ENCODE data around the gene RCOR3. TPM values are rescaled to one million over a fixed set of nuclear protein-coding genes. Genes with fewer than 3 reads are reported as not detected.

RCOR3 gene
- total RNA-seq, 4 donors from 2014 or later = 52.2 to 77.6 (median 72.1) TPM

DNA sequence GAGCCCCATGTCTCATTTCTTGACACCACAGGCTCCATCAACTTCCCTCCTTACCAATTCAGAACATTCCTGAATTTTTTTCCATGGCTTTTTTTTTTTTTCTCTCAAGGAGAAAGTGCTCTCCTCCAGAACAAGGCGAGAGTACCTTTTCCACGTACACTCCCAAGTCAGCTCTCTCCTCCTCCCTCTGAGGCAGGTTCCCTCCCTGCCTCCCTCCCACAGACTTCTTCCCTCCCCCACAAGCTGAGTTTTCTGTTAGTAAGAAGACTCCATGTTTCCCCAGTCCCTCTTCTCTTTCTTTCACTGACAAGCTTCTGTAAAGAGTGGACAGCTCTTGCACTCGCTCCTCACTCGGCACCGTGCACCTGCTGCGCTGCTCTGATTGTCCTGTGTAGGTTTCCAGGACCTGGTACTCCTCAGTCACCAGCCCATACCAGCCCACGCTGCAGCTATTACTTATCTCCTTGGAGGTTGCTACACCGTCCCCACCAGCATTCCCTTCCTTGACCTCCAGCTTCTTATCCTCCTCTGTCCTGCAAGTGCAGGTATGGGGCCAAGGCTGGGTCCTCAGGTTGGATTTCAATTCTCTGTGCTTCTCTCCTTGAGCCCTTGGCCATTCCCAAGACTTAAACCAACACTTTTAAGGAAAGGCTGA is 71.2 kb downstream of the RCOR3 start:
- WGBS, 2 donors (ENCODE audit: low coverage in 1 of 2) = 72 to 77% methylated on average over 3 to 8 of the region's 8 CpGs
- DNase-seq = no peak
- peaks cover 37 to 90% (median 73%) of the 10 kb centered on the region in 4 donors for H3K4me1 ChIP-seq
- H3K9me3 ChIP-seq = no peaks in the 10 kb centered on the region
- H3K27me3 ChIP-seq = no peaks in the 10 kb centered on the region
- TF ChIP-seq POLR2A (IDR thresholded peaks at IDR 0.05) = peak; percentile 0
- no peak for TF ChIP-seq CTCF (IDR thresholded peaks at IDR 0.05)
- no peak for TF ChIP-seq POLR2AphosphoS5 (IDR thresholded peaks at IDR 0.05)
- TF ChIP-seq EP300 (IDR thresholded peaks at IDR 0.05; ENCODE audit: low read depth) = no peak
- in situ Hi-C loops (cut with MboI; ENCODE audit: low pct_ligation_motif_present in 1 of 4, low pct_unique_long_range_greater_than_20kb in 1 of 4, low sequenced_read_pairs in 3 of 4) = no loop called here
- H3K27ac ChIP-seq = peak overlapping the region in 2 of 4 donors; percentile 93 to 95
- intact Hi-C loops (cut with DNase I; ENCODE audit: low total_unique reads) = no loop called here
- no peaks in the 10 kb centered on the region for H3K36me3 ChIP-seq
- no peak overlapping the region for H3K4me3 ChIP-seq

- H3K27ac ChIP-seq = peak overlapping the region in 1 of 4 donors; percentile 95
- intact Hi-C loops (cut with DNase I; ENCODE audit: low total_unique reads) (no loop called here), in situ Hi-C loops (cut with MboI; ENCODE audit: low pct_ligation_motif_present in 1 of 4, low pct_unique_long_range_greater_than_20kb in 1 of 4, low sequenced_read_pairs in 3 of 4) (no loop called here)
- TF ChIP-seq POLR2AphosphoS5 (IDR thresholded peaks at IDR 0.05) (no peak), POLR2A (IDR thresholded peaks at IDR 0.05) (no peak), EP300 (IDR thresholded peaks at IDR 0.05; ENCODE audit: low read depth) (no peak)
- 87 to 97% methylated on average over 3 of the region's 3 CpGs for WGBS, 2 donors (ENCODE audit: low coverage in 1 of 2)
- no peaks in the 10 kb centered on the region for H3K27me3 ChIP-seq
- no peak for DNase-seq
- H3K9me3 ChIP-seq = no peaks in the 10 kb centered on the region
- no peaks in the 10 kb centered on the region for H3K36me3 ChIP-seq
- H3K4me1 ChIP-seq = peaks cover 44 to 90% (median 75%) of the 10 kb centered on the region in 4 donors
- H3K4me3 ChIP-seq = no peak overlapping the region
These were observed 72.0 kb downstream of the RCOR3 start for GRCh38 chr1:211331011-211331709.

GRCh38 chr1:211332036-211332616 is 73.0 kb downstream of the RCOR3 start:
- no peak overlapping the region for H3K4me3 ChIP-seq
- H3K27me3 ChIP-seq = no peaks in the 10 kb centered on the region
- no peak for DNase-seq
- no peaks in the 10 kb centered on the region for H3K9me3 ChIP-seq
- TF ChIP-seq CTCF (IDR thresholded peaks at IDR 0.05) (no peak), POLR2AphosphoS5 (IDR thresholded peaks at IDR 0.05) (no peak), POLR2A (IDR thresholded peaks at IDR 0.05) (no peak), EP300 (IDR thresholded peaks at IDR 0.05; ENCODE audit: low read depth) (no peak)
- in situ Hi-C loops (cut with MboI; ENCODE audit: low pct_ligation_motif_present in 1 of 4, low pct_unique_long_range_greater_than_20kb in 1 of 4, low sequenced_read_pairs in 3 of 4) = no loop called here
- no peaks in the 10 kb centered on the region for H3K36me3 ChIP-seq
- H3K27ac ChIP-seq = peak overlapping the region in 1 of 4 donors; percentile 48
- intact Hi-C loops (cut with DNase I; ENCODE audit: low total_unique reads) = no loop called here
- WGBS, 2 donors (ENCODE audit: low coverage in 1 of 2) = 25 to 41% methylated on average over 2 to 3 of the region's 3 CpGs
- H3K4me1 ChIP-seq = peaks cover 54 to 97% (median 82%) of the 10 kb centered on the region in 4 donors

GRCh38 chr1:211332830-211333229 is 73.7 kb downstream of the RCOR3 start:
- H3K9me3 ChIP-seq = no peaks in the 10 kb centered on the region
- no peak for DNase-seq
- intact Hi-C loops (cut with DNase I; ENCODE audit: low total_unique reads) = no loop called here
- in situ Hi-C loops (cut with MboI; ENCODE audit: low pct_ligation_motif_present in 1 of 4, low pct_unique_long_range_greater_than_20kb in 1 of 4, low sequenced_read_pairs in 3 of 4) = no loop called here
- H3K4me3 ChIP-seq = no peak overlapping the region
- TF ChIP-seq CTCF (IDR thresholded peaks at IDR 0.05) = no peak
- TF ChIP-seq POLR2A (IDR thresholded peaks at IDR 0.05) = no peak
- no peak for TF ChIP-seq EP300 (IDR thresholded peaks at IDR 0.05; ENCODE audit: low read depth)
- no peak for TF ChIP-seq POLR2AphosphoS5 (IDR thresholded peaks at IDR 0.05)
- 91 to 92% methylated on average over 1 to 2 of the region's 2 CpGs for WGBS, 2 donors (ENCODE audit: low coverage in 1 of 2)
- no peaks in the 10 kb centered on the region for H3K27me3 ChIP-seq
- no peaks in the 10 kb centered on the region for H3K36me3 ChIP-seq
- H3K27ac ChIP-seq = peak overlapping the region in 2 of 4 donors; percentile 86 to 87
- peaks cover 61 to 99% (median 84%) of the 10 kb centered on the region in 4 donors for H3K4me1 ChIP-seq
